OCI-LY1 (cell line): ENCODE results near the gene MAPKBP1.

ENCODE experiments used
- H2AFZ ChIP-seq: fragments of 200-600 bp; sonication (generic), shearing (Covaris generic); 2 replicates; pipeline ENCODE4 v1.6.0; 2014; ENCODE audit warnings: antibody characterized with exemption, mild to moderate bottlenecking, low read length
- H3F3A ChIP-seq: fragments of 200-600 bp; sonication (generic), shearing (Covaris generic); 2 replicates; pipeline ENCODE4 v1.6.0; 2014; ENCODE audit warnings: mild to moderate bottlenecking, antibody characterized with exemption, low read length, moderate library complexity; ENCODE audit not compliant: insufficient read depth
- H3K27ac ChIP-seq: fragments of 200-600 bp; sonication (generic); 2 replicates; pipeline ENCODE4 v1.5.1; 2014; ENCODE audit warnings: low read length, mixed run types, mild to moderate bottlenecking, low read depth; ENCODE audit not compliant: poor library complexity, severe bottlenecking
- H3K27me3 ChIP-seq: fragments of 200-600 bp; sonication (generic); 2 replicates; pipeline ENCODE4 v1.6.0; 2014; ENCODE audit warnings: antibody characterized with exemption, mild to moderate bottlenecking, low read length, moderate library complexity; ENCODE audit not compliant: insufficient read depth
- H3K36me3 ChIP-seq: fragments of 200-600 bp; sonication (generic); 2 replicates; pipeline ENCODE4 v1.6.1; 2014; ENCODE audit warnings: mild to moderate bottlenecking, antibody characterized with exemption, low read length, moderate library complexity, mixed read lengths; ENCODE audit not compliant: insufficient read depth
- H3K4me1 ChIP-seq: fragments of 200-600 bp; sonication (generic); 2 replicates; pipeline ENCODE4 v1.5.1; 2014; ENCODE audit warnings: mild to moderate bottlenecking, low read length, moderate library complexity; ENCODE audit not compliant: insufficient read depth, severe bottlenecking
- H3K4me2 ChIP-seq: fragments of 200-600 bp; sonication (generic), shearing (Covaris generic); 2 replicates; pipeline ENCODE4 v1.6.1; 2014; ENCODE audit warnings: low read length
- H3K4me3 ChIP-seq: fragments of 200-600 bp; sonication (generic); 2 replicates; pipeline ENCODE4 v1.5.1; 2014; ENCODE audit warnings: low read length, low read depth, mild to moderate bottlenecking, mixed read lengths; ENCODE audit not compliant: poor library complexity, severe bottlenecking
- H3K79me2 ChIP-seq: fragments of 200-600 bp; shearing (Covaris generic); 2 replicates; pipeline ENCODE4 v1.6.1; 2016; ENCODE audit warnings: mixed run types, low read length, mixed read lengths; ENCODE audit not compliant: insufficient read depth
- H3K9ac ChIP-seq: fragments of 200-600 bp; sonication (generic), shearing (Covaris generic); 2 replicates; pipeline ENCODE4 v1.6.1; 2014; ENCODE audit warnings: mild to moderate bottlenecking, low read length, mixed read lengths
- H3K9me2 ChIP-seq: fragments of 200-600 bp; sonication (generic), shearing (Covaris generic); 2 replicates; pipeline ENCODE4 v1.6.1; 2014; ENCODE audit warnings: low read depth, mild to moderate bottlenecking, low read length, mixed read lengths
- H3K9me3 ChIP-seq: fragments of 200-600 bp; shearing (Covaris generic); 2 replicates; pipeline ENCODE4 v1.6.1; 2014; ENCODE audit warnings: low read length, mixed read lengths
- H4K20me1 ChIP-seq: fragments of 200-600 bp; sonication (generic), shearing (Covaris generic); 2 replicates; pipeline ENCODE4 v1.6.0; 2016; ENCODE audit warnings: mild to moderate bottlenecking, low read length; ENCODE audit not compliant: insufficient read depth
- EZH2 ChIP-seq: fragments of 200-600 bp; sonication (generic), shearing (Covaris generic); IDR thresholded peaks from 2 replicates; pipeline ENCODE4 v1.8.0; 2017; ENCODE audit warnings: borderline replicate concordance, mixed run types, mild to moderate bottlenecking, antibody characterized with exemption, low read length, moderate library complexity, mixed read lengths
- TF ChIP-seq, protein P1 (sequence below): fragments of 200-600 bp; sonication (generic), shearing (Covaris generic); IDR thresholded peaks from 2 replicates; pipeline ENCODE4 v1.5.1; 2017; ENCODE audit warnings: mild to moderate bottlenecking, antibody characterized with exemption, low read length, moderate library complexity, mixed read lengths

The MAPKBP1 gene

DNA sequence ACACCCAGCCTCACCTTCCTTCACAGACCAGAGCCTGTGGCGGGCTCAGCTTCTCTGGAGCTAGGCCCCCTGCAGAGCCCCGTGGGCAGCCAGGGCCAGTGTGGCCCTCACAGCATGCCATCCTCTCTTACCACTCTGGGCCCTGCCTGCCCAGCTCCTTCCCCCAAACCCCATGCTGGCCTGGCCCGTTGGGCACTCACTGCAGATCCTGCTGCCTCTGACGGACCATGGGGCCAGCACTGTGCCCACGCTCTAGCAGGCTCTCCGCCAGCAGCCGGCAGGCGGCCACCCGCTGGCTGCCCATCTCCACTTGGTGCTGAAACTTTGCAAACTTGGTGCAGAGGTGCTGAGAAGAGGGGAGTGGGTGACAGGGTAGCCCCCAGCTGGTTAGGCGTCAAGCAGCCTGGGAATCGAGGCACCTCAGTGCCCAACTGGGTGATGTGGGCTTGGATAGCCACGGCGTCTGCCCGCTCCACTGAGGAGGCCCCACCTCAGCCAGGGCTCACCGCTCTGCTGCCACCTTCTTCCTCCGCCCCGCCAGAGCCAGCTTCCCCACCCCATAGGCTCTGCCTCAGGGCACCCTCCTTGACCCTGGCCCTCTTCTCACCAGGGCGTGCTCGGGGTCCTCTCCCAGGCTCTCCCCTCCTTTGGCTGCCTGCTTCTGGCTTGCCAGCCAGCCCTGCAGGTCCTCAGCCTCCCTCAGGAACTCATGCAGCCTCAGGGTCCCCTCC, 97.1 kb downstream of the MAPKBP1 start:
- Histone ChIP-seq H3K9me3 (no peaks in the 10 kb centered on the region), H4K20me1 (no peaks in the 10 kb centered on the region), H3K4me3 (no peak overlapping the region), H3K27me3 (peaks cover 3% of the 10 kb centered on the region; the same call in 1 of the 2 replicates), H3K27ac (no peak overlapping the region), H3K36me3 (no peaks in the 10 kb centered on the region), H3F3A (no peaks in the 10 kb centered on the region), H3K4me1 (no peaks in the 10 kb centered on the region), H3K9me2 (no peaks in the 10 kb centered on the region), H3K9ac (no peak overlapping the region), H3K79me2 (no peaks in the 10 kb centered on the region), H3K4me2 (no peak overlapping the region), H2AFZ (no peak overlapping the region)
- TF ChIP-seq, protein P1, sequence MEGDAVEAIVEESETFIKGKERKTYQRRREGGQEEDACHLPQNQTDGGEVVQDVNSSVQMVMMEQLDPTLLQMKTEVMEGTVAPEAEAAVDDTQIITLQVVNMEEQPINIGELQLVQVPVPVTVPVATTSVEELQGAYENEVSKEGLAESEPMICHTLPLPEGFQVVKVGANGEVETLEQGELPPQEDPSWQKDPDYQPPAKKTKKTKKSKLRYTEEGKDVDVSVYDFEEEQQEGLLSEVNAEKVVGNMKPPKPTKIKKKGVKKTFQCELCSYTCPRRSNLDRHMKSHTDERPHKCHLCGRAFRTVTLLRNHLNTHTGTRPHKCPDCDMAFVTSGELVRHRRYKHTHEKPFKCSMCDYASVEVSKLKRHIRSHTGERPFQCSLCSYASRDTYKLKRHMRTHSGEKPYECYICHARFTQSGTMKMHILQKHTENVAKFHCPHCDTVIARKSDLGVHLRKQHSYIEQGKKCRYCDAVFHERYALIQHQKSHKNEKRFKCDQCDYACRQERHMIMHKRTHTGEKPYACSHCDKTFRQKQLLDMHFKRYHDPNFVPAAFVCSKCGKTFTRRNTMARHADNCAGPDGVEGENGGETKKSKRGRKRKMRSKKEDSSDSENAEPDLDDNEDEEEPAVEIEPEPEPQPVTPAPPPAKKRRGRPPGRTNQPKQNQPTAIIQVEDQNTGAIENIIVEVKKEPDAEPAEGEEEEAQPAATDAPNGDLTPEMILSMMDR, result no peak
- TF ChIP-seq EZH2, result no peak

DNA sequence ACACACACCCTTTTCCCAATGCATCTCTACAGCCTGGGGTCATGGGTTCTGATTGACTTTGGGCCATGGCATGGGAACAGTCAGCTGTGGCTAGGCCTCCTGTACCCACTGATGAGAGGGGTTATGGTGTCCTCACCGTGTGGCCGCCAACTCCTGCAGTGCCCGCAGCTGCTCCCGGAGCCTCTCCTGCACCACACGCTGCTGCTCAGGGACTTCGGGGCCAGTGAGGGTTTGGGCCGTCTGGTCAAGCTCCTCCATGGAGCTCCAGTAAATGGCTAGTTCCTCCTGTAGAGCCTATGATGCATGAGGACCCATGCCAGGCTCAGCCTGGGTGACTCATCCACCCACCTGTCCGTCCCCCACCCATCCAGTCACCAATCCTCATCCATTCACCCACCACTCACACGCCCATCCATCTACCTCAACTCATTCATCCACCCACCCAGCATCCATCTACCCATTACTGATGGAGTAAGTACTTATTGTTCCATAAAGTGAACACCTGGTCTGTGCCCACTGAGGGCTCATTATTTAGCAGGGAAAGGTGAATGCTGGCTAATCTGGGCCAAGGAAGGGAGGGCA, 98.0 kb downstream of the MAPKBP1 start:
- no peak overlapping the region for H3K4me2 ChIP-seq
- no peak overlapping the region for H3K4me3 ChIP-seq
- H3K9me2 ChIP-seq, result no peaks in the 10 kb centered on the region
- H3K4me1 ChIP-seq, result no peaks in the 10 kb centered on the region
- no peak for TF ChIP-seq EZH2
- TF ChIP-seq, protein P1, result no peak
- H3F3A ChIP-seq, result no peaks in the 10 kb centered on the region
- no peaks in the 10 kb centered on the region for H3K36me3 ChIP-seq
- H3K27ac ChIP-seq, result no peak overlapping the region
- no peaks in the 10 kb centered on the region for H4K20me1 ChIP-seq
- no peaks in the 10 kb centered on the region for H3K9me3 ChIP-seq
- peaks cover under 1% of the 10 kb centered on the region; the same call in 1 of the 2 replicates for H3K27me3 ChIP-seq
- H2AFZ ChIP-seq, result no peak overlapping the region
- H3K9ac ChIP-seq, result no peak overlapping the region
- no peaks in the 10 kb centered on the region for H3K79me2 ChIP-seq

DNA sequence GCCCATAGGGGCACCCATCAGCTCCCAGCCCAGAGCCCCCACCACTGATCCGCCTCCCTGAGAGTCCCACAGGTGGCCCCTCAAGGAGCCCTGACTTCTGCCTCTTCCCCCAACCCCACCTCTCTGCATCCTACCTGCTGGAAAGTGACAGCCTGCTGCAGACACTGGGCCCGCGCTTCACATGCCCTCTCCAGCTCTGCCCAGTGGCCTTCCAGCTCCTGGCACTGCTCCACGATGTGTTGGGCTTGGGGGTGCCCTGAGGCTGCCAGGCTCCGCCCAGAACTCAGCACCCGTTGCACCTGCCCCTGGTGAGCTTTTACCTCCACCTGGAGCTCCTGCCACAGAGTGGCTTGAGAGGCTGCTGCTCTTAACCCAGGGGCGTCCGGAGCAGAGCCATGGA, 99.4 kb downstream of the MAPKBP1 start:
- H3K27ac ChIP-seq, result no peak overlapping the region
- H2AFZ ChIP-seq, result no peak overlapping the region
- H3K4me3 ChIP-seq, result no peak overlapping the region
- H3K9me3 ChIP-seq, result no peaks in the 10 kb centered on the region
- H3K79me2 ChIP-seq, result no peaks in the 10 kb centered on the region
- H3K27me3 ChIP-seq, result peaks cover 7% of the 10 kb centered on the region
- H3K9ac ChIP-seq, result no peak overlapping the region
- H3K4me1 ChIP-seq, result no peaks in the 10 kb centered on the region
- H3K9me2 ChIP-seq, result no peaks in the 10 kb centered on the region
- H3K36me3 ChIP-seq, result no peaks in the 10 kb centered on the region
- H3F3A ChIP-seq, result no peaks in the 10 kb centered on the region
- no peaks in the 10 kb centered on the region for H4K20me1 ChIP-seq
- no peak overlapping the region for H3K4me2 ChIP-seq
- no peak for TF ChIP-seq EZH2
- TF ChIP-seq, protein P1, result no peak
